Measurements from ENCODE around the gene ATF6.
"Not testable (repeated sequence)": the region's sequence is repeated elsewhere in the genome, so short reads cannot be mapped to it uniquely, and the experiment has no call there.

The ATF6 gene

GRCh38 chr1:161733526-161733925 is 32.6 kb upstream of the ATF6 start:
- ATAC-seq, result no peak
- DNase-seq, result no peak

- DNase-seq (no peak), ATAC-seq (no peak)
Measured at GRCh38 chr1:161735837-161736236, 30.3 kb upstream of the ATF6 start.

- peak; percentile 69 for ATAC-seq
Measured at GRCh38 chr1:161736335-161736969, 29.7 kb upstream of the ATF6 start.

GRCh38 chr1:161737625-161738024 is 28.5 kb upstream of the ATF6 start:
- DNase-seq, result no peak
- ATAC-seq, result no peak

More at GRCh38 chr1:161736335-161736969, 29.7 kb upstream of the ATF6 start:
- peak; percentile 37 for DNase-seq

- peak; percentile 60 for DNase-seq
- ATAC-seq, result peak; percentile 78
Measured at GRCh38 chr1:161738627-161739287, 27.4 kb upstream of the ATF6 start.

- ATAC-seq (no peak), DNase-seq (no peak)
Measured at GRCh38 chr1:161739865-161740566, 26.1 kb upstream of the ATF6 start.

GRCh38 chr1:161740921-161741320 is 25.2 kb upstream of the ATF6 start:
- ATAC-seq, result no peak
- no peak for DNase-seq

- ATAC-seq (no peak), DNase-seq (no peak)
Measured at GRCh38 chr1:161743231-161743630, 22.9 kb upstream of the ATF6 start.

GRCh38 chr1:161747801-161748200 is 18.3 kb upstream of the ATF6 start:
- DNase-seq (no peak), ATAC-seq (no peak)

GRCh38 chr1:161749509-161750407 is 16.4 kb upstream of the ATF6 start, which contains the start of gene DUSP12:
DUSP12 (plus strand) TSS chr1:161749786; CDS start chr1:161749802, 16 bp downstream.
- DNase-seq (peak; percentile 90), ATAC-seq (peak; percentile 98)

- ATAC-seq, result peak; percentile 51
- DNase-seq, result peak; percentile 36
Measured at GRCh38 chr1:161763522-161764098, 2.5 kb upstream of the ATF6 start.

- no peak for ATAC-seq
Measured at GRCh38 chr1:161768461-161768860, 2.3 kb downstream of the ATF6 start.

GRCh38 chr1:161768986-161769672 is 3.0 kb downstream of the ATF6 start:
- ATAC-seq (no peak), DNase-seq (no peak)

More at GRCh38 chr1:161768461-161768860, 2.3 kb downstream of the ATF6 start:
- no peak for DNase-seq

- not testable (repeated sequence) for DNase-seq, ATAC-seq
Measured at GRCh38 chr1:161769673-161770045, 3.5 kb downstream of the ATF6 start.

GRCh38 chr1:161770250-161770649 is 4.1 kb downstream of the ATF6 start:
- ATAC-seq (no peak), DNase-seq (no peak)

GRCh38 chr1:161771161-161771560 is 5.0 kb downstream of the ATF6 start:
- no peak for DNase-seq
- no peak for ATAC-seq

GRCh38 chr1:161771973-161772372 is 5.9 kb downstream of the ATF6 start:
- no peak for ATAC-seq

GRCh38 chr1:161772397-161772796 is 6.3 kb downstream of the ATF6 start:
- DNase-seq (no peak), ATAC-seq (no peak)

More at GRCh38 chr1:161771973-161772372, 5.9 kb downstream of the ATF6 start:
- DNase-seq, result no peak

GRCh38 chr1:161773791-161774190 is 7.7 kb downstream of the ATF6 start:
- no peak for DNase-seq
- ATAC-seq, result no peak

GRCh38 chr1:161777261-161777660 is 11.1 kb downstream of the ATF6 start:
- DNase-seq (no peak), ATAC-seq (no peak)

GRCh38 chr1:161778522-161778921 is 12.4 kb downstream of the ATF6 start:
- DNase-seq, result no peak
- no peak for ATAC-seq

Measured in stimulated activated naive CD8-positive, alpha-beta T cell treated with anti-CD3 and anti-CD28 coated beads, Interleukin-15, Interleukin-2, amounts not matched to agents 100 U/mL and 50 U/mL, for 24 hours (primary cell).